CD4-positive, alpha-beta T cell treated with Interleukin-15 for 4 hours (primary cell): ENCODE measurements around the gene CAMTA1.

Experiments used
- DNase-seq: peaks from one replicate; pipeline ENCODE4 v3.0.0-alpha.2; 2020; ENCODE audit warnings: low spot score

CAMTA1 gene

GRCh38 chr1:7040969-7041695 lies 255.9 kb downstream of the CAMTA1 start:
- DNase-seq, result no peak

GRCh38 chr1:7042322-7043190 lies 257.3 kb downstream of the CAMTA1 start:
- DNase-seq, result no peak

DNA sequence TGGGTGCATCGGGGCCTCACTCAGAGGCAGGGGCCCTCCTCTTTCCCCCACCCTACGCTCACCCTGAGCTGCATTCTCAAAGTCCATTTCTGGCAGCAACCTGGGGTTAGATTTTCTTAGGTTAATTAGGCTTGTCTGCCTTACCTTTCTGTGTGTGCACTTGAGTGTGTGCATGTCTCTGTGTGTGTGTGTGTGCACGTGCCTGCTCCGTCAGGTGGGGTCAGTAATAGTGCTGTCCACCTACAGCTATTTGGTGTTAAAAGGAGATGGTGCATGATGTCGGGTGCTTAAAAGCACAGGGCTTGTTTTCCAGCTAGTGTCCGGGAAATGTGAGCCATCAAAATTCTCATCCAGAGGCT lies 257.9 kb downstream of the CAMTA1 start:
- no peak for DNase-seq

DNA sequence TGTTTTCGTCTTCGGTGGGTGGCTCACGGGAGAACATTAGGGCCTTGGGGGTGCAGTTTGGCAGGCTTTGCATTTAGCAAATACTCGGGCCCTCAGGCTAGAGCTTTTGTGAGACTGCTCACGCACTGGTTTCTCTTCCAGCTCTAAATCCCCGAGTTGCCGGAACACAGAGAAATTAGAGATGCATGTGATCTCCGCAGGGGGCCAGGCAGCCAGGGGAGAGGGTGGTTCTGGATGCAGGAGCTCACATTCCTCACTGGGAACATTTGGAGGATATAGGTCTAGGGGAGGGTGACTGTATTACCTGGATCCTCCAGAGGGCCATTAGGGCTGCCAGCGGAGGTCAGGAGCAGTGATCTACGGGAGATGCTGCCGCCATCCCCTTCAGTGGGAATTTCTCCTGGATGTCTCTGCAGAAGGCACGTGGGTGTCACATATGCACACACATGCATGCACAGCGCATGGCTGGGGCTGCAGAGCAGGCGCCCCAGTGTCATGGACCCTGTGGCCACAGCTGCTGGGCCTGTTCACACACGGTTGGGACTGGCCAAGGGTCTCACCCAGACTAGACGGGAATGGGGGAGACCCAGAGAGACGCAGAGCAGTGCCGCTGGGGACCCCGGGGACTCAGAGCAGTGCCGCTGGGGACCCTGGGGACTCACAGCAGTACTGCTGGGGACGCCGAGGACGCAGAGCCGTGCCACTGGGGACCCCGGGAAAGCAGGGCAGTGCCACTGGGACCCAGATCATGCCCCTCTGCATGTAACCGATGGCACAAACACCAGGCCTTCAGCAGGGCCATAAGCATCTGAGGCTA lies 258.7 kb downstream of the CAMTA1 start:
- no peak for DNase-seq

GRCh38 chr1:7045897-7046296 lies 260.6 kb downstream of the CAMTA1 start:
- DNase-seq, result no peak

- no peak for DNase-seq
These were observed 261.1 kb downstream of the CAMTA1 start for GRCh38 chr1:7046314-7046713.

DNA sequence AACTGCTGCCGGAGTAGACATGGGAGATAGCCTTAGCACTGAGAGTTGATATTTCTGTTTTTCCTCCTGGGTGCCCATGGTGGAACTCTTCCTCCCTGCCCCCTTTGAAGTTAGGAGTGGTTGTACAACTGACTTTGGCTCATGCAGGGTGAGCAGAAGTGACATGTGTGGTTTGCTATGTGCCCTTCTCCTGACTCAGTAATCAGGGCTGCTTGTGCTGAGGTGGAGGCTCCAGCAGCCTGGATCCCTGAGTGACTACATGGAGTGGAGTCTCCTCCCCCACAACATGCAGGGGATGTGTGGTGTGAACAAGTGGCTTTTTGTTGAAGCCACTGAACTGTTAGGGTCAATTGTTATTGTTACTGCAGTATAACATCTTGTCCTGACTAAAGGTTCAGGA lies 261.6 kb downstream of the CAMTA1 start:
- DNase-seq, result no peak

DNA sequence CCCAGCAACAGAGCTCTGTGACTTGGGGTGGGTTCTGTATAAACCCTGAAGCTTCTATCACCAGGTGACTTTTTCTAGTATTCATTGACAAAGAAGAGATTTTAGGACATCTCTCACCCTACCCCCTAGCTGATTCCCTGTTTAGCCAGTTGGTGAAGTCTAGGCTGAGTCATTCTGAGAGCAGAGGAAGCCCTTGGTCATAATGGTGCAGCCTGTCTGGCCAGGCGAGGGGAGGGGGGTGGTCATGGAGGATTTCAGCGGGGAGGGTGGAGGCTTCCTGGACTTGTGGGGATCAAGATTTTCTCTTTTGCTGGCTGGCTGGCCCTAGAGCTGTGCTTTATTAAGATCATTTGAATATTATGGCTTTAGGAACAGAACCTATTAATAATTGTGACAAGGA lies 262.6 kb downstream of the CAMTA1 start:
- DNase-seq, result no peak

- no peak for DNase-seq
These were observed 263.1 kb downstream of the CAMTA1 start for GRCh38 chr1:7048395-7048794.

DNA sequence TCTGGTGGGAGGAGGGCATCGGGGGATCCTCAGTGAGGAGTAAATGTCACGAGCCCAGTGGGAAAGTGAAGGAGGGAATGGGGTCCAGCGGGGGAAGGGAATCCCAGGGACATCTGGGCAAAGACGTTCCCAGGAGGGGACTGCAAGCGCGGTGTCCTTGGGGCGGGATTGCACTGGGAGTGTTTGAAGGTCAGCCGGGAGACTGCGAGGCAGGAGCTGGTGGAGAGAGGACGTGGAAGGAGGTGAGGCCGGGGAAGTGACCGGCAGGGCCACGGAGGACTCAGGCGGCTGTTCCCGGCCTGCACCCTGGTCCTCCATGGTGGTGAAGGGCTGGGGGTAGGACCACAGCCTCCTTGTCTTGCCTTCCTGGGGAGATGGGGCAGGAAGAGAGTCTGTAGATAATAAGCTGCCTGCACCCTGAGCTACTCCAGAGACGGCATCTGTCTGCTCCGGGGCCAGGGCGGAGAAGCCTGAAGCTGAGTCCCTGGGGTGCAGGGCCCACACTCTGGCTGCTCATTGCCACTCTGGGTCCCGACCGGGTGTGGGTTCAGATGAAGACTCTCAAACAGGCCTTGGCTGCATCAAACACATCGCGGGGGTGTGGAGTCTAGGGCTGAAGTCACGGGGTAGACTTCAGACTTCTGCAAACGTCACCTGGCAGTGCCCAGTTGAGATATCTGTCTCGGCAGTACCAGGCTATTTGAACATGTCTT lies 264.8 kb downstream of the CAMTA1 start:
- DNase-seq, result no peak

DNA sequence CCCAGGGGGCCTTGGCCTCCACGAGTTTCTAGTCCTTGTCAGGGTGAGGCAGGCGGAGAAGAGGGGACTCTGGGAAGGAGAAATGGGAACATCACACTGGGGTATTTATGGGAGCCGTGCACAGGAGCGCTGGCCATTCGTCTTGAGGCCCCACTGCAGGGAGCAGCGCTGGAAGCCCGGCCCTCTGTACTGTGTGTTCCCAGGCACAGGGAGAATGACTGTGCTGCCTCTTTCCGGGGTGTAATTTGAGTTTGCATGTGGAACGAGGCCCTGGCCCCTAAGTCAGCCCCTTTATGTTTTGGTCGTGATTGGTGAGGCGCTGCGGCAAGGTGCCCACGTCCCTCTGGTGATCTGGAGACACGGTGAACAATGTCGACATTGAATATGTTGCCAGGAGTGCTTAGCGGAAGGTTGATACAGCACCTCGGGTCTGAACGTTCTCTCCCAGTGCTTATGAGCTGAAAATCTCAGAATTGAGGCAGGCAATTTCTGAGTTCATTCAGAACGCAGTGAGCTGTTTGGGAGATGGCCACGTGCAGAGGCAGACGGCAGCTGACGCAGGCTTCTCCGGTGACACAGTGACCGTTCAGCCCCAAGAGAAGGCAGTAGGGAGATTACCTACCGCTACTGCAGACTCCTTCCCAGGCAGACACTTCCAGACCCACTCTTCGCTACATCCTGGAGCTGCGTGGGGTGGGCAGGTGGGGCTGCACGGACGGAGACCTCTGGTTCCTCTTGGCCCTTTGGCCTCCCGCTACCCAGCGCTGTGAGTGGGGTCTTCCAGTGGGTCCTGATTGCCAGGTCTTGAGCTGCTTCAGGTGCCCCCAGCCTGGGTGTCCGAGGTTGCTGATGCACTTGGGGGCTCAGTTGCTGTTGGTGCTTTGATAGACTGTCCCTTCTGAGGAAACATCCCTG lies 265.8 kb downstream of the CAMTA1 start:
- no peak for DNase-seq

DNA sequence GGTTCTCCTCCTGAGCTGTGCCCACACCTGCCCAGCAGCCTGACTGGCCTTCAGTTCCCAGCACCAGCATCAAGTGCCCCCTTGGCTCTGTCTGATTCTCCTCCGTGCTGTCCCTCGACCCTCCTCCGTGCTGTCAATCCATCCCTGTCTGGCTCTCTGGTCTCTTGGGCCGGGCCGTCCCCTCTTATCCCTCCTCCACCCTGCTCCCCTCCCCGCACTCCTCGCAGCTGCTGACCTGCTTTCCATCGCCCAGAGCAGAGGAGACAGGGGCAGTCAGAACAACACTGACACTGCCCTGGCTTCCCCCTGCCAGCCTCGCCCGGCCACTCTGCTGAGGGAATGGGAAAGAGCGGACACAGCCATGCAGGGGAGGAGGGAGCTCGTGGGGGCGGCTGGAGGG lies 267.4 kb downstream of the CAMTA1 start:
- no peak for DNase-seq

DNA sequence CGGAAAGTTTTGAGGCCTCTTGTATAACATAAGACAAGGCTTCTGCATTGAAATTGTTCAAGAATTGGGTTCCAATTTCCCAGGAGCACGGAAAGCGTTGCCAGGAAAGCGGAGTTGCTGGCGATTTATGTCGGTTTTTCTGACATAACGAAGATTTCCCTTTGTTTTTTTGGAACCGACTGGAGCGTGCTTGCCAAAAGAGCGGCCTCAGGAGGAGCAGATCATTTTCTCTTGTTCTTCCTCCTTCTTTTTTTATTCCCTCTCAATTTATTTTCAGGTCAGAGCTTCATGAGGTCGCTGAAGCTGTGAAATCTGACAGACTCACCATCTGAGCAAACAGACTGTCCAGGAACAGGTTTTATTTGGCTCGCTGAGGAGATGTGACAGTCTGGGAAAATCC lies 275.5 kb downstream of the CAMTA1 start:
- no peak for DNase-seq

DNA sequence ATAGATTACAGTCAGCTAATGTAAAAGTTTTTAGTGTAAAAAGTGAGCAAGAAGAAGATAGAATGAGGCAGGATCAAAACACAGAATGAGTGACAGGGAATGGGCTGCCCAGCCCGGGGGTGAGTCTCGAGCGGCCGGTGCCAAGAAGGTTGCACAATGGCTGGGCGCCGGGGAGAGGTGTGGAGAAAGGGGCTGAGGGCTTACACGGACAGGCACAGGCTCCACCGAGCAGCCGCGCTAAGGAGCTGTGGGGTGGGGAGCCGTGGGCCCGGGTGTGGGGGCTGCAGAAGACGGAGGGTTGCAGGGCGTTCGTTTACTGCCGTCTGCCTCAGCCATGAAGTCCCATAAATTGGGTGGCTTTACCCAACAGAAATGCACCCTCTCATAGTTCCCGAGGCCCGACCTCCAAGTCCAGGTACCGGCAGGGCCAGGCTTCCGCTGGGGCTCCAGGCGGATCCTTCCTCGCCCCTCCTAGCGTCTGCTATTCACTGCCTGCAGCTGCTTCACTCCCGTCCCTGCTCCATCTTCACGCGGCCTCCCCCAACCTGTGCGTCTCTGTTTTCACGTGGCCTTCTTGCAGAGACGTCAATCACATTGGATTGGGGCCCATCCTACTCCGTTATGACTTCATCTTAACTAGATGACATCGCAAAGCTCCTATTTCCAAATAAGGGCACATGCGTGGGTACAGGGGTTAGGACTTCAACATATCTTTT lies 277.2 kb downstream of the CAMTA1 start:
- no peak for DNase-seq

- DNase-seq, result no peak
These were observed 278.7 kb downstream of the CAMTA1 start for GRCh38 chr1:7063981-7064380.

DNA sequence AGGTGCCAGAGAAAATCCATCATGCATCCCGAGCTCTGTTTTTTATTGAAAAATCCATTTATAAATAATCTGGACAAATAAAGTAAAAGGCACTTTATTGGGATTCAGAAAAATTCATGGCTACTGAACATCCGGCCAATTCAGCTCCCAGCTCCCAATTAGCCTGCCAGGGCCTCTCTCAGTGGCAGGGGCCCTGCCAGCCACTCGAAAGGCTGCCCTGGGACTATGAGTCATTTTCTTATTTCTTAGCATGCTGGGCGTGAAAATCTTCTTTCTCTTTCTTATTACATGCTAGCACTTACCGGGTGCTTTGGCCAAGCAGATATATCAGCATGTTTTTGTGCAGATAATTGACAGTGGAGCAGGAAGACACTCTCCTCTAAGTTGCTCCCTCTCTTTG lies 283.3 kb downstream of the CAMTA1 start:
- no peak for DNase-seq

GRCh38 chr1:7069931-7070330 lies 284.7 kb downstream of the CAMTA1 start:
- no peak for DNase-seq

DNA sequence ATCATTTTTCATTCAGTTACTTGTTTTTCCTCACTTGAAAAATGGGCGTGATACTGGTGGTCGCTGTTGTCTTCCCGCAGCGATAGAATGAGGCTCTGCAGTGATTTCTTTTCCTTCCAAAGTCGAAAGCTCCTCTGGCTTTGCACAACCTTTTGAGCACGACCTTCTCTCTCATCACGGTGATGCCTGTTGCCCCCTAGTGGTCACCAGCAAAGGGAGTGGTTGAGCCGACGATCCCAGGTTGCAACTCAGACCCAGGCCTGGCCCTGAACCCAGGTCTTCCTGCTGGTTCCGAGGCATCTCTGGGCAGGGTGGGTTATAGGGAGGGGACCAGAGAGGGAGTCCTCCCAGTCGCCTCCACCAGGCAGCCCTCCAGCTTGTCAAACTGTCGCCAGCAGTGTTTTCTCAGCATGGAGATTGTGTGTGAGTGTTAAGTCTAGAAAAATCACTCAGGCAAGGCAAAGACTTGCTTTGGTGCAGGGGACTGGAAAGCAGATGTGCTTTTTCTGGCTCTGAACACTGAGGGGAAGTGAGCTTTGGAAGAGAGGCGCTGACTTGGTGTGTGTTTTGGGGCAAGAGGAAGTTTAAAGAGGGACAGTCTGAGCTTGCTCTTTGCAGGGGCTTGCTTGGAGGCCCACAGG lies 285.3 kb downstream of the CAMTA1 start:
- peak; percentile 43 for DNase-seq

DNA sequence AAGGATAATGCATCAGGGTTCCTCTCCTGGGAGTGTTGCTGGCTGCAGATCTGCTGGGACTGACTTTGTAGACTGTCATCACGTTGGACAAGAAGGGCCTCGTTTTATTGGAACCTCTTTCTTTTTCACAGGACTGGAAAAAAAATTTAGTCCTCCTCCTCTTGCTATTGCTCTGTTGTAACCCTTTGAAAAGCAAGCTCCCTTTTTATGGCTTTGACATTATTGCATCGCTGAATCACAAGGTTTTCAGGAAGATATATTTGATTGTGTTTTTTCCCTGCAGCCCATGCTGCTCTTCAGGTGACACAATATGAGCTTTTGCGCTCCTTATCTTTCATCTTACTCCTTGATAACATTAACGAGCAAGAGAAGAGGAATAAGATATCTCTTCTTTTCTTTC lies 290.9 kb downstream of the CAMTA1 start:
- DNase-seq, result no peak

DNA sequence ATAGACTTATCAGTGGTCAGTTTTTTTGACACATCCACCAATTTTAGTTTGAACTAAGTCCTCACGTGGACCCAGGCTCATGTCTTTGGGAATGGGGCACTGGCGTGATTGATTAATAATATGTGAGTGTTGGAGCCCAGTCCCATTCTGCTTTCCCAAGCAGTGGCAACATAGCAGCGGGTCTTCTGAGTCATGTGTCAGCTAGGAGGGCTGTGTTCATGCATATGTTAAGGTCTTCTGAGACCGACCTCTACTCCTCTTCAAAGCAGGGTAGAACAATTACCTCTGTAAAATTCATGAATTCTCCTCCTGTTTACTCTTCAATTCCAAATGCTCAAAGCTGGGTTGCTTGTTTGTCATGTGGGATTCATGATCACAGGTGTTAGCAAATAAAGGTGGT lies 291.3 kb downstream of the CAMTA1 start:
- no peak for DNase-seq
